ENCODE measurements around the gene MGAT4A. TPM values are rescaled to one million over a fixed set of nuclear protein-coding genes. Genes with fewer than 3 reads are reported as not detected.
A peak's percentile ranks its signal among the peaks of the same experiment; 100 is the strongest.
"Not testable (repeated sequence)": the region's sequence is repeated elsewhere in the genome, so short reads cannot be mapped to it uniquely, and the experiment has no call there.

Gene MGAT4A
- total RNA-seq, 2 donors from 2014 or later: 28.2 to 41.6 TPM

DNA sequence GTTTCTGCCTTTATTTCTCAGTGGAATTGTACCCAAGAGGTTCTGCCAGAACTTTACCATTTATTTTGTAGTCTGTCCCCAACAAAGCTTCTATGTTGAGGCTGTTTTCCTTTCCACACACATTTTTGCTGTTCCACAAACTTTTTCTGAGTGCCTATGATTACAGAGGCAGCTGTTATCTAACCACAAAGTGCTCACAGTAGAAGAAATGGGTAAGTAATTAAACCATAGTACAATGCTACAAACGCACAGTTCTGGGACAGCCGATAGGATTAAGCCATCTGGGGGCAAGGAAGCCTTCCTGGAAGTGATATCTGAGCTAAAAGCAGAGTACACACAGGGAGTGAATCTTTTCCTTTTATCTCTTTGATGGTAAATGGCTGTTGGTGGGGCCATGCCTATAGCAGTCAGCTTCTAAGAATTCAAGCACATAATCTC, 3.9 kb upstream of the MGAT4A start:
- no peak for DNase-seq
- intact Hi-C loops (cut with DNase I): loop anchor here in 1 of 2 donors (10.0 kb wide), 2 partner anchors 80 to 90 kb away; no protein-coding TSS in a partner anchor
- no peak for ATAC-seq

DNA sequence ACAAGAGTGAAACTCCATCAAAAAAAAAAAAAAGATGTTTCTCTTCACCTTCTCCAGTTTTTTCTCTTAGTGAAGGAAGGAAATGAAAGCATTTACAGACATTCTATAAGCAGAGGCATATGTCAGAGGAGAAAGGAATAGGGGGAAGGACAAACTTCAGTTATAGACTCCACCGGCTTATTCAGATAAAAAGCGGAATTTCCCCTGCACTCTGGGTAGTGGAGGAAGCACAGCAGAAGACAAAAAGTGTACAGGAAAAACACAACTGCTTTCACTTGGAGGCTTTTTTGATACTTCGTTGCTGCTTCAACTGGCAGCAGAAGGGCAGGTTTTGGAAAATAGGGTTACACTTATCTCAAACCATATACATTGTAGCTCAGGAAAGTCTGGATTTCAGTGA, 3.2 kb upstream of the MGAT4A start:
- no peak for ATAC-seq
- intact Hi-C loops (cut with DNase I): loop anchor here in 1 of 2 donors (10.0 kb wide), 2 partner anchors 79 to 91 kb away; no protein-coding TSS in a partner anchor

DNA sequence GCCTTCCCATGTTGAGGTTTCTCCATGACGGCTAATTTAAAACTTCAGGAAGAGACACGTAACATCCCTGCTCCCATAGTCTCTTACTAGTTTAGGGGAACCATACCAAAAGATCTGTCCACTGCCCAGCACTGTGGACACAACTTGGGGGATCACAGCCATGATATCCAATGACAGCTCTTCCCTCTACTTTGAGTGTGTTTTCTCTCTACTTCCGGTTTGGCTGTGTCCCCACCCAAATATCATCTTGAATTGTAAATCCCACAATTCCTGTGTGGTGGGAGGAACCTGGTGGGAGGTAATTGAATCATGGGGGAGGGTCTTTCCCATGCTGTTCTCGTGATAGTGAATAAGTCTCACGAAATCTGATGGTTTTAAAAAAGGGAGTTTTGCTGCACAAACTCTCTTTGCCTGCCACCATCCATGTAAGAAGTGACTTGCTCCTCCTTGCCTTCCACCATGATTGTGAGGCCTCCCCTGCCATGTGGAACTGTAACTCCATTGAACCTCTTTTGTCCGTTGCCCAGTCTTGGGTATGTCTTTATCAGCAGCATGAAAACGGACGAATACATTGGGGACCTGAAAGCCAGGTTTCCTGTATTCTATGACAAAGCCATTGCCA, 1.6 kb upstream of the MGAT4A start:
- DNase-seq: no peak
- no peak for ATAC-seq
- intact Hi-C loops (cut with DNase I): loop anchor here in 1 of 2 donors (10.0 kb wide), 2 partner anchors 78 to 92 kb away; no protein-coding TSS in a partner anchor

More for the DNA sequence above, 3.2 kb upstream of the MGAT4A start:
- DNase-seq: no peak

DNA sequence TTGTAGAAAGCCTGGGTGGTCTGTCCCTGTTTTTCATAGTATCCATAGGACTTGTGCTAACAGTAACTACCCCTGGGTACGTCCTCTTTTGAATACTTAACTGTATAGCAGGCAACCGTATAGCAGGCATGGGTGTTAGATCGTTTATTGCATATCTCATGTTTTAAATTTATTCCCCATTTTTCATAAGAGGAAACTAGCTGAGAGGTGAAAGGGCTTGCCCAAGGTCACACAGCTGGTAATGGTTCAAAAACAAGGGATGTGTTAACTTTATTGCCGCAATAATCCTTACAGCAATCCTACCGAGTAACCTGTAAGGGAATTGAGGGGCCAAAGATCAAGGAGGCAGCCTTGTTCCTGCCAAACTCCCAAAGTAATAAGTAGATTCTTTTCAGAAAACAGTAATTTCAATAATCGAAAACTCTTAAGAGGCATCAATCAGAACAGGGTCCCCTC, 990 bp upstream of the MGAT4A start:
- ATAC-seq (no peak), DNase-seq (no peak)
- intact Hi-C loops (cut with DNase I): loop anchor here in 1 of 2 donors (10.0 kb wide), 2 partner anchors 77 to 93 kb away; no protein-coding TSS in a partner anchor

DNA sequence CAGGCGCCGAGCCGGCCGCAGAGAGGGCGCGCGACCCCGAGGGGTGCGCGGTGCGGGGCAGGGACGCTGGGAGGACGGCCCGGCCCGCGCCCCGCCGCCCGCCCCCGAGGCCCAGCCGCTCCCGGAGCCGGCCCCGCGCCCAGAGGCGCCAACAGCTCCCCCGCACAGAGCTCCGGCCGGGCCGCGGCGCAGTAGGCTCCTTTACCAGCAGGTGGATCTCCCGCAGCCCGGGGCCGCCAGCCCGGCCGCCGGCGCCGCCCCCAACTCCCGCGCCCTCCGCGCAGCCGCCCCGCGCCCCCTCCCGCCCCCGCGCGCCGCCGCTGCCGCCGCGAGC, 258 bp downstream of the MGAT4A start:
- DNase-seq (peak; percentile 69), ATAC-seq (peak; percentile 32 to 45)
- intact Hi-C loops (cut with DNase I): loop anchor here in 1 of 2 donors (10.0 kb wide), 2 partner anchors 76 to 94 kb away; no protein-coding TSS in a partner anchor

DNA sequence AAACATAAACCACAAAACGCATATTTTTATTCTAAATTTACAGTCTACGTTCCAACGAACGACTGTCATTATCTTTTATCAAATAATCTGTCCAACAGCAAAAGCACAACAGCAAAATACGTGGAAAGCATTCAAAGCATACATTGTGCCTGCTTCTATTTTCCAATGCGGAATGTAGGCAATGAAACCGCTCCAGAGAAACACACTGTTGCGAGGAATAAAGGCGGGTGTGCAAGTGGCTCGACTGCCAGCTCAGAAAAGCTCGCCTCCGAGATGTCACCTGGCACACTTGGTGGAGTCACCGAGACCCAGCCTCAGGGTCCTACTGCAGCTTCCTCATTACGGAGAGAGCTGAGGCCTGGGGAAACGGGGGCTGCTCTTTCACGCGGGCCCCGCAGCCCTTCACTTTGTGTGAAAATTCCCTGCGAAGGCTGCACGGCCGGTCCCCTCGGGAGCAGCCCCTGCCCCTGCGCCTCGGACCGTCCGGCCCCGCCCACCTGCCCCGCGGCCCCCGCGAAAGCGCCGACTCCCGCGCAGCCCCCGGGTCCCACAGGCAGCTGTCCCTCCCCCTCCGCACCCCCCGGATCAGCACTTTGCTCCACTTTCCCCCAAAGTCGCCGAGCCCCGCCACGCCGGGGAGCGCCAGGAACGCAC, 752 bp downstream of the MGAT4A start:
- peak; percentile 51 for DNase-seq
- intact Hi-C loops (cut with DNase I): loop anchor here in 1 of 2 donors (10.0 kb wide), 2 partner anchors 75 to 95 kb away; no protein-coding TSS in a partner anchor
- peak; percentile 19 to 22 for ATAC-seq

DNA sequence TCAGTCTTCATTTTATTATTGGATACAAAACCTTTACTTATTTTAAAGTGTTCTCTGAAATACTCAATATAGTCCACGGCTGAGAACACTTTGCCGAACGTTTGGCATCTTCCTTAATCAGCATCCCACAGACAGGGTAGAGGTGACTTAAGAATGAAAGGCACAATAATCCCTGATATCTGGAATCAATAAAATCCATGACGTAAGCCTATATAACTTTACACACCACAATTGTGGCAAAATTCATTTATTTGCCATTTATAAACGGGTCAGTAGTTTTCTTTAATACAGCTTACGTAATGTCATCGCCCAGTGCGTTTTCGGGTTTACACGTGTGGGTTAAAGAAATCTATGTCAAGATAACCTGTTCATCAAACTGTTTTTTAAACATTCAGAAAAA, 1.3 kb downstream of the MGAT4A start:
- ATAC-seq: no peak
- no peak for DNase-seq
- intact Hi-C loops (cut with DNase I): loop anchor here (2.0 to 10.0 kb wide), 4 partner anchors 75 to 103 kb away; no protein-coding TSS in a partner anchor

DNA sequence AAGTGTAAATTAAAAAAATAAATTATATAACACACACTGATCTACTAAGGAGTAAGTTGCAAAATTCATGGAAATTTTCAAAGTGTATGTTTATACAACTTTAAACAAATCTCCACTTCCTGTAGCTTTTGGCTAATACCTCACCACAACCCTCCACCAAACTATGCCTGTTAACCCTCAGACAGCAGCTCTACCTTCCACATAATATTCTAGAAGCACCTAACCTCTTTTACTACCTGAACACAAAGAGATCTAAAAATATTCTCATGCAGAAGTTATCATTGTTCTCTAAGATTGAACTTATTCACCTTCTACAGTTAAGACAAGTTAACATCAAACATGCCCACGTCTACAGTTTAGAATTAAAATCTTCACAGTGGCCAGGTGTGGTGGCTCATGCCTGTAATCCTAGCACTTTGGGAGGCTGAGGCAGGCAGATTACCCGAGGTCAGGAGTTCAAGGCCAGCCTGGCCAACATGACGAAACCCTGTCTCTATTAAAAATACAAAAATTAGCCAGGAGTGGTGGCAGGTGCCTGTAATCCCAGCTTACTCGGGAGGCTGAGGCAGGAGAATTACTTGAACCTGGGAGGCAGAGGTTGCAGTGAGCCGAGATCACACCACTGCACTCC, 2.7 kb downstream of the MGAT4A start:
- ATAC-seq, DNase-seq: not testable (repeated sequence)
- intact Hi-C loops (cut with DNase I): loop anchor here in 1 of 2 donors (2.0 to 5.0 kb wide), 2 partner anchors 76 to 105 kb away; no protein-coding TSS in a partner anchor

DNA sequence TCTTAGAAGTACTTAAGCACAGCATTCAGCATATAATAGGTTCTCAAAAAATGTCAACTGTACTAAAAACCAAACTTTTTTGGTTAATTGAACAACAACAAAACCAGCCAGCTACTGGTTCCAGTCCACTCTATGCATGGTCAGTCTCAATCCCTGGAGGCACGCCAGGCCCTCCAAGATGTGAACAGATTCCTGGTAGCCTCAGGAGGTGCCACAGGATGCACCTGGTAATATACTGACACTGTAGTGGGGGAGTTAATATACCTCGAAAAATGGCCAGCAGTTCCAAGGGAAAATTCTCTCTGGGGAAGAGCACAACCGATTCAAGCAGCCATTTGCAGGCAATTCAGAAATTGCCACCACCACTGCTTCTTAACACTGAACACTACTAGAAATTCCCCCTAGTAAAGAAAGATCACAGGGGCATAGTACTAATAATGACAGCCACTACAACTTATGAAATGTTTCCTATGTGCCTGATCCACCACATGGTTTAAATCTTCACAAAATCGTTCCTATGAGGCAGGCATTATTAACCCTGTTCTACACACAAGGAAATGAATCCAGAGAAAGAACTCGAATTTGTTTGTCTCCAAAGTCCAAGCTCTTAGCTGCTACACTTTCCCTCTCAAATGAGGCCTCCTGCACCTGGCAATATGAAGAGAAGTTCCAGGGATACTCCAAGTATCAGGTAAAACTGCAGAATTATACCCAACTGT, 3.4 kb downstream of the MGAT4A start:
- ATAC-seq (no peak), DNase-seq (no peak)
- intact Hi-C loops (cut with DNase I): loop anchor here in 1 of 2 donors (2.0 to 5.0 kb wide), 2 partner anchors 75 to 105 kb away; no protein-coding TSS in a partner anchor

DNA sequence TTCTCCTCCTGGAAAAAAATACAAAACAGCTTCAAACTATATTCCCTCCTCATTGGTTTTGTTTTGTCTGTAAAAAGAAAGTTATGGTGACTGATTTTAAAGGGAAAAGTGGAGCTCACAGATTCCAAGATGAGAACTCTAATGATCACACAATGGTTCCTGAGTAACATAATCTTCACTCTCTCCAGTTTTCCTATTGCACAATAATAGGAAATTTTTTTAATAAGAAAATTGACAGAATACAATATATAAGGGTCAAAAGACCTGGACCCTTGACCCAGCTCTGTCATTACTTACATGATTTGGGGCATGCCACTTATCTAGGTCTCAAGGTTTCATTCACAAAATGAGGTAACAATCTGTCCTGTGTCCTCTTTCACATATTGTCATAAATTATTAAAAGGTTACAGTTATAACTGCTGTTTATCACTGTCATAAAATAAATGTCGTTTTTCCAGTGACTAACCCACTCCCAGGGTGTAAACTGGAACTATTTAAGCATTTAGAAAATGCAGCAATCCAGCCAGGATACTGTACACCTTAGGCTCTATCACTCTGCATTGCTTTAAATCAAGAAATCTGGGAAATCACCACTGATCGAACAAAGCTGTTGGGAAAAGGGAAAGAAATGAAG, 4.1 kb downstream of the MGAT4A start:
- intact Hi-C loops (cut with DNase I): loop anchor here in 1 of 2 donors (5.0 kb wide), 1 partner anchor 75 kb away; no protein-coding TSS in a partner anchor
- DNase-seq: no peak
- no peak for ATAC-seq

DNA sequence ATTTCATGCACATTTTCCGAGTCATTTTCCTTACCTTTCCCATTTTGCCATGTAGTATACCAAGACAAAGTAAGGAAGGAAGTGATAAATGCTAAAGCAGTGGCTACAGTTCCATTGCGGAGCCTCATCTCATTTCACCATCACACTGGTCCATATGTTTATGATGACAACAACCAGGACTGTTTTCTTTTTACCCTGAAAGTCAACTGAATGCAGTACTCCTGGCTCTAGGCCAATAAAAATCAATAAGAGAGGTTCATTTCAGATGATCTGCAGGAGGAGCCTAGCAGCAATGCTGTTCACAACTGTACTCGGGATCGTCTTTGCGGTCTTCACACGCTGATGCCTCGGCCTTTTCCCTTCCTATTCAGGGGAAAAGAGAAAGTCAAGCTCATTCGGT, 4.7 kb downstream of the MGAT4A start:
- DNase-seq (no peak), ATAC-seq (no peak)
- intact Hi-C loops (cut with DNase I): loop anchor here in 1 of 2 donors (5.0 kb wide), 1 partner anchor 74 kb away; no protein-coding TSS in a partner anchor

DNA sequence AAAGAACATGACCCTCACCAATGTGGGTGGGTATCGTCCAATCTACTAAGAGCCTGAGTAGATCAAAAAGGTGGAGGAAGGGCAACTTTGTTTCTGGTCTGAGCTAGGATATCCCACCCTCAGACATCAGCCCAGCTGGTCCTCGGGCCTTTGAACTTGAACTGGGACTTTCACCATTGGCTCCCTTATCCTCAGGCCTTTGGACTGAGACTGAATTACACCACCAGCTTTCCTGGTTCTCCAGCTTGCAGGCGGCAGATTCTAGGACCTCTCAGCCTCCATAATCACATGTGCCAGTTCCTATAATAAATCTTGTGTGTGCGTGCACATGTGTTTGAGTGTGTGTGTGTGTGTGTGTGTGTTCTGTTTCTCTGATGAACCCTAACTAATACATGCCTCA, 10.6 kb downstream of the MGAT4A start:
- intact Hi-C loops (cut with DNase I): no loop called here
- ATAC-seq (no peak), DNase-seq (no peak)

DNA sequence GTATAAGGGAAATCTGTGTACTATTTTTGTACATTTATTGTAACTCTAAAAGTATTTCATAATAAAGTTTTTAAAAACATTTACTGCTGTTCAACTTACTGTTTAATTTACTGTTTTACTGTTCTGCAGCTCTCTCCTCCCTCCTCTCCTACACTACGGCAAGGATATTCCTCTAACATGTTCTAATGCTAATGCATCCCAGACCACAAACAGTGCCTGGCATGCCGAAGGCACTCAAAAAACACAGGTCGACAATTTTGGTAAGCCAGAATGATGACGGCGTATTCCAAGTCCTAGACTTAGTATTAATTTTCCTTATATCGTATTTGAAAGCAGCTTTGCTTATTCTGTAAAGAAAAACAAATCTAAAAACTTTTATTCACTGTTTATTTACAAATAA, 13.3 kb downstream of the MGAT4A start:
- ATAC-seq: no peak
- DNase-seq: no peak
- intact Hi-C loops (cut with DNase I): no loop called here

DNA sequence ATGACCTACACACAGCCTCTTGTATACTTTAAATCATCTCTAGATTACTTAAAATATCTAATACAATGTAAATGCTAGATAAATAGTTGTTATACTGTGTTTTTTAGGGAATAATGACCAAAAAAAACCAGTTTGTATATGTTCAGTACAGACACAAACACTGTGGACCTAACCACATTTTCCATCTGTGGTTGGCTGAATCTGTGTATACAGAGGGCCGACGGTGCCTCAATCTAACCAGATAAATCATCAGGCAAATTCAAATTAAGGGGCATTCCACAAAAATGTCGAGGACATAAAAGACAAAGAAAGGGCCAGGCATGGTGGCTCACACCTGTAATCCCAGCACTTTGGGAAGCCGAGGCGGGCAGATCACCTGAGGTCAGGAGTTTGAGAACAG, 14.1 kb downstream of the MGAT4A start:
- intact Hi-C loops (cut with DNase I): no loop called here
- no peak for ATAC-seq
- no peak for DNase-seq

DNA sequence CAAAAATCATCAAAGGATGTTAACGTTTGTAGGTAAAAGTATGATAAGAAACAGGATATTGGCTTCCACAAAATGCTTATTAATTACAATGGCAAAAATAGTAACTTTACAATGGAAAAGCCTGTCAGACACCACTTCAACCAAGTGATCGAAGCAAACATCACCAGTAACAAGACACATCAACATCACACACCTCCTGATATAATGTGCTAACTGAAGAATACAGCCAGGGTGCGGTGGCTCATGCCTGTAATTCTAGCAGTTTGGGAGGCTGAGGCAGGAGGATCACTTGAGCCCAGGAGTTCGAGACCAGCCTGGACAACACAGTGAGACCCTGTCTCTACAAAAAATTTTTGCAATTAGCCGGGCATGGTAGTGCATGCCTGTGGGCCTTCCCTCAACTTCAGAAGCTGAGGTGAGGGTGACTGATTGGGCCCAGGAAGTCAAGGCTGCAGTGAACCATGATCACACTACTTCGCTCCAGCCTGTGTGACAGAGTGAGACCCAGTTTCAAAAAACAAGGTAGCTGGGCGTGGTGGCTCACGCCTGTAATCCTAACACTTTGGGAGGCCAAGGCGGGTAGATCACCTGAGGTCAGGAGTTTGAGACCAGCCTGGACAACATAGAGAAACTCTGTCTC, 15.0 kb downstream of the MGAT4A start:
- no peak for DNase-seq
- intact Hi-C loops (cut with DNase I): no loop called here
- no peak for ATAC-seq

DNA sequence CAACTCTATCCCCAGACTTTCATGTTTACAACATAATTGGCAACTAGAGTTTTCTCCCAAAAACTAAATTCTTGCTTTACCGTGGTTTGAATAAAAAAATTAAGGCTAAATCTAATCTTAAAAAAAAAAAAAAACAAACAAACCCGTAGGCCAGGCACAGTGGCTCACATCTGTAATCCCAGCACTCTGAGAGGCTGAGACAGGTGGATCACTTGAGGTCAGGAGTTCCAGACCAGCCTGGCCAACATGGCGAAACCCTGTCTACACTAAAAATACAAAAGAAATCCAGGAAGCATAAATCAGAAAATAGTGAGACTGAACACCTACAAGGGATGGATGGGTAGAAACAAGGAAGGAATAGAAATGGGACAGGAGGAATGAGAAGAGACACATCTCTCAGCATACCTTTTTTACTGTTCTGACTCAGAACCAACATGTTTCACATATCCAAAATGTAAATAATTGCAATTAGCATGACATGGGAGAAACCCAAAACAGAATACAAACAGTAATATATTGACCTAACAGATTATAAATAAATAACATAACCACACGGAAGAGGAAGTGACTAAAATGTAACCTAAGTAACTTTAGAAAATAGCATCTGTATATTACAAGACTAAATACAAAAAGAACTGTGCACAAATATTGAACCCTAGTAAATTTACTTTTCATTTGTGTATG, 17.5 kb downstream of the MGAT4A start:
- no peak for ATAC-seq
- intact Hi-C loops (cut with DNase I): no loop called here

DNA sequence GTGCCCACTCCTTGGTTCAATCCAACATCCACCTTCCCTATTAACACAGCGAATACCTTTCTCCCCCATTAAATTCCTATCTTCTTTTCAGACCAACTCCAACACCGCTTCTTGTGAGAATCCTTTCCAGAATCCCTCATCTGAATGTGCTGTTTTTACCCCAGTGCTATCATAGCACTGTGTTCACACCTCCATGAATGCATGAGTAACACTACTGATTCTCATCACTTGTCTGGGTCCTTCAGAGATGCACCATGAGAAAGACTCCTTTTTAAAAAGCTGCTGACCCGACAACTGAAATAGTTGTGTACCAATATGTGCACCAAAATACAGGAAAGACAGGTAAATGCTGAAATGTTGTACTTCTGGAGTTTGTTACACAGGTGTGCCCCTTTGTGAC, 18.8 kb downstream of the MGAT4A start:
- intact Hi-C loops (cut with DNase I): no loop called here
- no peak for DNase-seq
- peak in 1 of 2 donors; percentile 39 for ATAC-seq

More for the DNA sequence above, 17.5 kb downstream of the MGAT4A start:
- no peak for DNase-seq

Data from left cardiac atrium (tissue), 4 donors.